Uterus (tissue), 4 donors: ENCODE results near the gene PSD4. TPM values are rescaled to one million over a fixed set of nuclear protein-coding genes. Genes with fewer than 3 reads are reported as not detected.

ENCODE experiments used
- DNase-seq, 2 donors: peaks; one replicate each; pipeline ENCODE4 v3.0.0-alpha.2; 2019 to 2020
- H3K27ac ChIP-seq, 2 donors: fragments of 200-600 bp; sonication (generic); 1 replicate in 1 of 2; 2 replicates in 1 of 2; pipeline ENCODE4 v1.5.1; 2016 to 2018
- H3K27me3 ChIP-seq, 2 donors: fragments of 200-600 bp; sonication (generic); one replicate each; pipeline ENCODE4 v1.5.1; 2018 to 2019; ENCODE audit warnings: control low read depth in 1 of 2
- H3K36me3 ChIP-seq, 2 donors: fragments of 200-600 bp; sonication (generic); one replicate each; pipeline ENCODE4 v1.5.1; 2019; ENCODE audit warnings: control low read depth in 1 of 2
- H3K4me1 ChIP-seq, 2 donors: fragments of 200-600 bp; sonication (generic); one replicate each; pipeline ENCODE4 v1.5.1; 2018 to 2019; ENCODE audit warnings: control low read depth in 1 of 2
- H3K4me3 ChIP-seq, 2 donors: fragments of 200-600 bp; sonication (generic); 1 replicate in 1 of 2; 2 replicates in 1 of 2; pipeline ENCODE4 v1.5.1; 2018 to 2019; ENCODE audit warnings: mild to moderate bottlenecking in 1 of 2
- H3K9me3 ChIP-seq, 2 donors: fragments of 200-600 bp; sonication (generic); one replicate each; pipeline ENCODE4 v1.5.1; 2019; ENCODE audit warnings: control low read depth in 1 of 2
- CTCF ChIP-seq, 4 experiments: fragments of 200-600 bp in 2 of 4; fragments of 450-650 bp in 2 of 4; sonication (generic) in 2 of 4; IDR thresholded peaks; one replicate each; pipeline ENCODE4 v1.5.1; 2016 to 2019; ENCODE audit warnings: antibody characterized with exemption in 4 of 4, mild to moderate bottlenecking in 2 of 4, moderate library complexity in 1 of 4
- POLR2A ChIP-seq, 2 donors: fragments of 450-650 bp; IDR thresholded peaks; one replicate each; pipeline ENCODE4 v1.6.1; 2016; ENCODE audit warnings: antibody characterized with exemption in 2 of 2, mild to moderate bottlenecking in 1 of 2, moderate library complexity in 1 of 2
- intact Hi-C: fragments of 100-400 bp; cut with DNase I; formaldehyde crosslinking; loops from one replicate; pipeline ENCODE4 v1.15.1; 2023; ENCODE audit warnings: low total_unique reads
- total RNA-seq, 4 donors: library from RNA; depleted of rRNA in 3 of 4; stranded (reverse); fragments of >200 nt in 3 of 4; gene quantifications; one replicate each; pipeline versions ENCODE4 v1.1.0 to v1.2.4, GENCODE V29; 2014 to 2023
- donor health status: DM: yes; HTN: yes; CAD: no.

Gene PSD4
- total RNA-seq, 4 donors from 2014 or later: 1.8 to 31.8 (median 7.6) TPM

DNA sequence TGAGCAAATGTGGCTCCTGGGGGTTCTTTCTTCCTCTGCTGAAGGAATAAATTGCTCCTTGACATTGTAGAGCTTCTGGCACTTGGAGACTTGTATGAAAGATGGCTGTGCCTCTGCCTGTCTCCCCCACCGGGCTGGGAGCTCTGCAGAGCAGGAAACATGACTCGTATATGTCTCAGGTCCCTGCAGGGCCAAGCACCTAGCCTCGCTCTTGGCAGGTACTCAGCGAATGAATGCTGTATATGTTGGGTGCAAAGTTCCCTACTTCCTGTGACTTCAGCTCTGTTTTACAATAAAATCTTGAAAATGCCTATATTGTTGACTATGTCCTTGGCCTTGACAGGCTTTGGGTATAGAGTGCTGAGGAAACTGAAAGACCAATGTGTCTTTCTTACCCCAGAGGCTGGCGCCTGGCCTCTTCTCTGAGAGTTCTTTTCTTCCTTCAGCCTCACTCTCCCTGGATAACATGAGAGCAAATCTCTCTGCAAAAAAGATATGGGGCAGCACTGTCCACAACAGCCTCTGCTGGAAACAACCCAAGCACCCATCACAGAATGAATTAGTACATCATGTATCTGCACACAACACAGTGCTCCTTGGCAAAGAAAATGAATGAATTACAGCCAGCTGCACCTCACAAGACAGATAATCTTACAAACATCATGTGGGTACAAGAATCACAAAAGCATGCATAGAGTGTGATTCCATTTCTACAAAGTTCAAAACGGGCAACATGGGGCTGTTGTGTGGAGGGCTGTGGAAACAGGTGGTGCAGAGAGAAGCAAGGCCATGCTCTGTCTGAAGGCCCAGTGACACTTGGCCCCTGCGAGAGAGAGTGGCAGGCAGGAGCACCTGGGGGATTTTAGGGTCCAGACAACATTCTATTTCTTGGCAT is 39.8 kb upstream of the PSD4 start:
- H3K4me1 ChIP-seq: no peaks in the 10 kb centered on the region
- no peak for DNase-seq
- no peaks in the 10 kb centered on the region for H3K36me3 ChIP-seq
- H3K4me3 ChIP-seq: no peak overlapping the region
- intact Hi-C loops: no loop called here
- H3K27me3 ChIP-seq: no peaks in the 10 kb centered on the region
- no peaks in the 10 kb centered on the region for H3K9me3 ChIP-seq
- H3K27ac ChIP-seq: no peak overlapping the region
- TF ChIP-seq CTCF (IDR thresholded peaks at IDR 0.05) (no peak), POLR2A (IDR thresholded peaks at IDR 0.05) (no peak)

DNA sequence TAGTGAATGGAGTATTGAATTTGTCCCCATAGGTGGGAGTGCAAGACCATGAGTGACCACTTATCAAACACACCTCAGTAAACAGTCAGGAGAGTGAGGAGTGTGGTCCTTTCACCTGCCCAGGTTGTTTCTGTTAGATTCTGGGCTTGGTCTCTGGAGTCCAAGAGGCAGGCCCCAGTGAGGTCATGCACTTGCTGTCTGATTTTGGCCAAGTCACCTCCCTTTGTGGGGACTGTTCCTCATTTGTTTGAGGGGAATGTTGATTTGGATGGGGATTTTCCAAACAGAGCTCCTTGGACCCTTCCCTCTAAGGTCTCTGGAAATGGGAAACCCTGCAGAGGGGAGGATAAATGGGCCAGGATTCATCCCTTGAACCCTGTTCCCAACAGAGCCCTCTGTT is 39.1 kb upstream of the PSD4 start:
- H3K9me3 ChIP-seq: no peaks in the 10 kb centered on the region
- TF ChIP-seq CTCF (IDR thresholded peaks at IDR 0.05) (no peak), POLR2A (IDR thresholded peaks at IDR 0.05) (no peak)
- H3K4me1 ChIP-seq: no peaks in the 10 kb centered on the region
- H3K36me3 ChIP-seq: no peaks in the 10 kb centered on the region
- H3K4me3 ChIP-seq: no peak overlapping the region
- intact Hi-C loops: no loop called here
- DNase-seq: no peak
- H3K27me3 ChIP-seq: no peaks in the 10 kb centered on the region
- no peak overlapping the region for H3K27ac ChIP-seq

- Histone ChIP-seq H3K4me3 (no peak overlapping the region), H3K27ac (no peak overlapping the region), H3K36me3 (no peaks in the 10 kb centered on the region), H3K27me3 (no peaks in the 10 kb centered on the region), H3K4me1 (no peaks in the 10 kb centered on the region), H3K9me3 (no peaks in the 10 kb centered on the region)
- DNase-seq: no peak
- intact Hi-C loops: no loop called here
- TF ChIP-seq CTCF (IDR thresholded peaks at IDR 0.05): no peak
- TF ChIP-seq POLR2A (IDR thresholded peaks at IDR 0.05): no peak
Observed at GRCh38 chr2:113135317-113135716, 38.5 kb upstream of the PSD4 start.

DNA sequence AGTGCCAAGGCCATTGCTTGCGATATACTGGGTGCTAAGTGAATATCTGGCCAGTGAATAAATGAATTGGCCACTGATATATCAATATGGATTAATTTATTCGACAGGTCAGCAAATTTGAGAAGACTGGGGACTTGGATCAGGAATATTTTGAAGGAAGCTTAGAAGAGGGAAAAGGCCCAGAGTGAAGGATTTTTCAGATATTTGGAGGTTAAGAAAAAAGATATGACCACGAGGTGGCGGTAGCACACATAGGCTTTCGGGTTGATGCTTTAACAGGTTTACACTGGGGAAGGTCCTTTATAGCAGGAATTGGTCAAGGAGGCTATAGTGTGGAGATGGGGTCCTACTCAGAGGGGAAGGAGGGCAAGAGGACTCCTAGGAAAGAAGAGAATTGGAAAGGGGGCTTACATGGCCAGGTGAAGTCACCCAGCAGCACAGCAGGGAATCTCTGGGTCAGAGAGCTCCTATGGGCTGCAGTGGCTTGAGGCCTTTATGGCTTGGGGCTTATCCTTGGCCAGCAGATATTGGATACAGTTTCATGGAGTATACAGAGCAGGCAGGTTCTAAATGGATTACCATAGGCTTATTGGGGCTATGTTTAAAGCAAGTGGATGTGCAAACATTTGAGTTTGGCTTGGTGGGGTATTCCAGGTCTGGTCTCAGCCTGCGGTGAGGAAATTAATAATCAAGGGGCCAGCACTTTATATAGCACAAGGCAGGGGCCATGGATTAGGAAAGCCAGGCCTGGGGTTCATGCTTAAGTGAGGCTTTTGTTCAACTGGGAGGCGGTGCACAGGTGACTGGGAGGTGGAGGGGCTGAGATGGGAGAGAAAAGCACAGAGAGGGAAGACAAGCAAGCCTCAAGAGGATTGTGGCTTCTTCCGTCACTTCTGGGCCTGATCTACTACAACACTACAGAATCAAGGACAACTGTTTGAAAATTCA is 36.7 kb upstream of the PSD4 start:
- TF ChIP-seq CTCF (IDR thresholded peaks at IDR 0.05) (peak in 3 of 4 experiments; percentile 16 to 19 (median 17)), POLR2A (IDR thresholded peaks at IDR 0.05) (no peak)
- H3K27me3 ChIP-seq: no peaks in the 10 kb centered on the region
- no peak overlapping the region for H3K27ac ChIP-seq
- no peak overlapping the region for H3K4me3 ChIP-seq
- intact Hi-C loops: no loop called here
- no peak for DNase-seq
- no peaks in the 10 kb centered on the region for H3K36me3 ChIP-seq
- H3K9me3 ChIP-seq: no peaks in the 10 kb centered on the region
- H3K4me1 ChIP-seq: no peaks in the 10 kb centered on the region
